GM12873 (cell line): ENCODE measurements around the gene SLC26A3.

Experiments used
- CTCF ChIP-seq: IDR thresholded peaks from 2 replicates; pipeline ENCODE4 v1.5.1; 2012; ENCODE audit warnings: low read depth, mild to moderate bottlenecking, moderate library complexity, low read length, control low read depth; ENCODE audit not compliant: insufficient read depth; ENCODE audit errors: missing control alignments

The SLC26A3 gene

DNA sequence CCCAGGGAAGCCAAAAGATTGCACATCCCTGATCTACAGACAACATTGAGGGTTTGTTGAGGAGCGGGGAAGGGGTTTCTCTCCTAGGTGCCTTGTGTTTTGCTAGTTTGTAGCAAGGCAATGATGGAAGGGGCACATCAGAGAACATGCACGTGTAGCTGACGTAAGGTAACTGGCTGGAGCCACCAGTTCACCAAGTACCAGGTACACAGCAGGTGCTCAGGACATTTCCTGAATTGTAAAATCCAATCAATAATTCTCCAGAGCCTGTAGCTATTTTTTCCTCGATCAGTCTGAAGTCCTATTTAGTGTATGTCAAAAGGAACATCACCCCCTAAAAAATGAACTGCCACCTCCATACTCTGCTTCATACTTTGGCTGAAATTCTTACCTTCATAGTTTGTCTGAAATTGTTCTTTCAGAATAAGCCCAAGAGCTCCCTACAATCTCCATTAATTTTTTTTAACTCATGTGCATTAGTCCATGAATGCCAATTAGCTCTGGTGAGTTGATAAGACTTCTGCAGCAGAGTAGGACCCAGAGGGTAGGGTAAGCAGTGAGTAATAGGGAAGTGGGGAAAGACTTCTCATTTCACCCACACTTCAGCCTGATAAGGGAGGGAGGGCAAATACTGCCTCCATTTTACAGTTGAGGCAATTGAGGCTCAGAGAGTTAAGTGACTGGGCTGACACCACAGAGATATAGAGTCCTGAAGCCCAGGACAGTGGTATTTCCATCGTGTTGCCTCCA lies 36.0 kb upstream of the SLC26A3 start:
- TF ChIP-seq CTCF, result no peak

- TF ChIP-seq CTCF, result no peak
These were observed 35.1 kb upstream of the SLC26A3 start for GRCh38 chr7:107838024-107838601.

- TF ChIP-seq CTCF, result no peak
These were observed 34.1 kb upstream of the SLC26A3 start for GRCh38 chr7:107837145-107837512.

GRCh38 chr7:107836237-107837144 lies 33.5 kb upstream of the SLC26A3 start:
- TF ChIP-seq CTCF, result no peak

GRCh38 chr7:107834401-107834800 lies 31.4 kb upstream of the SLC26A3 start:
- TF ChIP-seq CTCF, result no peak

- TF ChIP-seq CTCF, result no peak
These were observed 30.7 kb upstream of the SLC26A3 start for GRCh38 chr7:107833684-107834106.

DNA sequence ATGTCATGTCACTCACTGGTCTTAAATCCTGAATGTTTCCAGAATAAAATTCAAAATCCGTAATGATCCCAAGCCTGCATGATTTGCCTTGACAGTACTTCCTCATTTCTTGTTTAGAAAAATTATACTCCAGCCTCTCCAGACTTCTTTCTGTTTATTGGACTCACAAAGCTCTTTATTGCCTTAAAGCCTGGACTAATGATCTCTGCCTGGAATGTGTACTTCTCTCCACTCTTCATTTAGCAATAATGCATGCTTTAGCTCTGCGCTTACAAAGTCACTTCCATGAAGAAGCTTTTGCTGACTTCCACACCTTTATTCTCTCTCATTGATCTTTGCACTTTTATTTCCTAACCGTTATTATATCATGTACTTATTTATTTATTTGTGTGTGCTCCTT lies 27.4 kb upstream of the SLC26A3 start:
- no peak for TF ChIP-seq CTCF
